HS-27A (cell line): Measurements from ENCODE around the gene TMIGD2.
"Not testable (repeated sequence)": the region's sequence is repeated elsewhere in the genome, so short reads cannot be mapped to it uniquely, and the experiment has no call there.

ENCODE experiments used
- DNase-seq: peaks from one replicate; pipeline ENCODE4 v3.0.0-alpha.2; 2012; ENCODE audit warnings: low read depth, missing footprints

TMIGD2 gene

GRCh38 chr19:4302243-4302640 lies at the start of gene TMIGD2:
Gene TMIGD2 (minus strand): TSS chr19:4302389. CDS start chr19:4302385, 4 bp downstream.
- DNase-seq: no peak

GRCh38 chr19:4350726-4351125 lies 48.5 kb upstream of the TMIGD2 start:
- DNase-seq: no peak

- DNase-seq: no peak
Measured at GRCh38 chr19:4350111-4350510, 47.9 kb upstream of the TMIGD2 start.

GRCh38 chr19:4349225-4349624 lies 47.0 kb upstream of the TMIGD2 start:
- not testable (repeated sequence) for DNase-seq

GRCh38 chr19:4347521-4347920 lies 45.3 kb upstream of the TMIGD2 start:
- no peak for DNase-seq

- DNase-seq: no peak
Measured at GRCh38 chr19:4346020-4346383, 43.8 kb upstream of the TMIGD2 start.

GRCh38 chr19:4345342-4346019 lies 43.3 kb upstream of the TMIGD2 start:
- DNase-seq: no peak

- no peak for DNase-seq
Measured at GRCh38 chr19:4343370-4344307, 41.5 kb upstream of the TMIGD2 start, which contains the start of gene MPND. Gene MPND (plus strand): TSS chr19:4343562. CDS start chr19:4343594, 32 bp downstream.

- peak; percentile 99 for DNase-seq
Measured at GRCh38 chr19:4342615-4343369, 40.6 kb upstream of the TMIGD2 start.

- no peak for DNase-seq
Measured at GRCh38 chr19:4342314-4342614, 40.1 kb upstream of the TMIGD2 start.

- DNase-seq: no peak
Measured at GRCh38 chr19:4338441-4339355, 36.5 kb upstream of the TMIGD2 start, which contains the start of gene STAP2. Gene STAP2 (minus strand): TSS chr19:4338827. CDS start chr19:4338753, 74 bp downstream.

GRCh38 chr19:4337906-4338440 lies 35.8 kb upstream of the TMIGD2 start:
- no peak for DNase-seq

GRCh38 chr19:4334929-4335570 lies 32.9 kb upstream of the TMIGD2 start:
- no peak for DNase-seq

GRCh38 chr19:4329858-4330257 lies 27.7 kb upstream of the TMIGD2 start:
- DNase-seq: no peak

- DNase-seq: not testable (repeated sequence)
Measured at GRCh38 chr19:4328991-4329681, 26.9 kb upstream of the TMIGD2 start.

GRCh38 chr19:4328243-4328990 lies 26.2 kb upstream of the TMIGD2 start:
- no peak for DNase-seq

GRCh38 chr19:4327877-4328242 lies 25.7 kb upstream of the TMIGD2 start:
- DNase-seq: no peak

- no peak for DNase-seq
Measured at GRCh38 chr19:4327252-4327876, 25.2 kb upstream of the TMIGD2 start.

- DNase-seq: no peak
Measured at GRCh38 chr19:4326837-4327251, 24.7 kb upstream of the TMIGD2 start.
